ENCODE data around the gene MLH1. TPM values are rescaled to one million over a fixed set of nuclear protein-coding genes. Genes with fewer than 3 reads are reported as not detected.

The MLH1 gene
- total RNA-seq, 1 experiment from 2014 or later = 79.7 TPM

DNA sequence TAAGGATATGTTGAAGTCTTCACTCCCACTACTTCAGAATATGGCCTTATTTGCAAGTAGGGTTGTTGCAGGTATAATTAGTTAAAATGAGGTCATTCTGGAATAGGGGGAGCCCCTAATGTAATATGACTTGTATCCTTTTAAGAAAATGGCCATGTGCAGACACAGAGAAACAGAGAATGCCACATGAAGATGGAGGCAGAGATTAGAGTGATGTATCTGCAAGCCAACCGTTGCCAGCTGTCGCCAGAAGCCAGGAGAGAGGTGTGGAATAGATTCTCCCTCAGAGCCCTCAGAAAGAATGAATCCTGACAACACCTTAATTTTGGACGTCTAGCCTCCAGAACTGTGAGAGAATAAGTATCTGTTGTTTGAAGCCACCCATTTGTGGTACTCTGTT lies 37.2 kb upstream of the MLH1 start:
- ChIA-PET POLR2A (ENCODE audit: unreplicated experiment) (no interaction called here), CTCF (no interaction called here)
- Histone ChIP-seq H3K4me3 (ENCODE audit: low read length) (no peak overlapping the region), H3F3A (ENCODE audit: low read length, unreplicated experiment) (peaks cover 3% of the 10 kb centered on the region), H3K27ac (ENCODE audit: low read length) (no peak overlapping the region), H3K36me3 (ENCODE audit: low read depth, low read length) (no peaks in the 10 kb centered on the region), H3K9me2 (replicated peaks; ENCODE audit: low read length) (no peaks in the 10 kb centered on the region), H3K27me3 (ENCODE audit: low read length) (no peaks in the 10 kb centered on the region), H3K79me2 (ENCODE audit: low read length) (no peaks in the 10 kb centered on the region), H3K9ac (ENCODE audit: low read length) (no peak overlapping the region), H2AFZ (ENCODE audit: low read length) (no peak overlapping the region), H3K9me3 (ENCODE audit: low read length) (no peaks in the 10 kb centered on the region), H3K4me2 (ENCODE audit: low read length) (no peak overlapping the region), H3K4me1 (ENCODE audit: insufficient read depth, low read length) (peaks cover 35% of the 10 kb centered on the region), H4K20me1 (ENCODE audit: low read length) (no peaks in the 10 kb centered on the region)
- no peak for TF ChIP-seq EZH2 (IDR thresholded peaks at IDR 0.05; ENCODE audit: low read length, unreplicated experiment)
- no peak for TF ChIP-seq EZH2phosphoT487 (IDR thresholded peaks at IDR 0.05; ENCODE audit: borderline replicate concordance, low read length)
- no peak for TF ChIP-seq CTCF (conservative IDR thresholded peaks at IDR 0.05; ENCODE audit: low read depth, low read length)
- intact Hi-C loops (cut with micrococcal nuclease) = no loop called here
- DNase-seq (no peak), ATAC-seq (no peak)
- BruUV-seq (replicated peaks) = no TSS peak

GRCh38 chr3:36957063-36957462 lies 36.3 kb upstream of the MLH1 start:
- peak overlapping the region; percentile 77 for H3K27ac ChIP-seq (ENCODE audit: low read length)
- intact Hi-C loops (cut with micrococcal nuclease) = no loop called here

More at GRCh38 chr3:36957063-36957462, 36.3 kb upstream of the MLH1 start:
- Histone ChIP-seq H3K4me3 (ENCODE audit: low read length) (no peak overlapping the region), H3K4me2 (ENCODE audit: low read length) (peak overlapping the region; percentile 74; the same call in 1 of the 2 replicates), H3K9me3 (ENCODE audit: low read length) (no peaks in the 10 kb centered on the region), H4K20me1 (ENCODE audit: low read length) (no peaks in the 10 kb centered on the region), H3K27me3 (ENCODE audit: low read length) (no peaks in the 10 kb centered on the region), H2AFZ (ENCODE audit: low read length) (no peak overlapping the region), H3K4me1 (ENCODE audit: insufficient read depth, low read length) (peaks cover 35% of the 10 kb centered on the region), H3K79me2 (ENCODE audit: low read length) (no peaks in the 10 kb centered on the region), H3F3A (ENCODE audit: low read length, unreplicated experiment) (peaks cover 3% of the 10 kb centered on the region), H3K36me3 (ENCODE audit: low read depth, low read length) (no peaks in the 10 kb centered on the region), H3K9ac (ENCODE audit: low read length) (no peak overlapping the region), H3K9me2 (replicated peaks; ENCODE audit: low read length) (no peaks in the 10 kb centered on the region)
- no TSS peak for BruUV-seq (replicated peaks)
- no peak for ATAC-seq
- no peak for DNase-seq
- no peak for TF ChIP-seq EZH2 (IDR thresholded peaks at IDR 0.05; ENCODE audit: low read length, unreplicated experiment)
- TF ChIP-seq EZH2phosphoT487 (IDR thresholded peaks at IDR 0.05; ENCODE audit: borderline replicate concordance, low read length) = no peak
- peak; percentile 33; the same call in 1 of the 2 replicates for TF ChIP-seq CTCF (conservative IDR thresholded peaks at IDR 0.05; ENCODE audit: low read depth, low read length)
- CTCF ChIA-PET = interaction anchor here (0.7 to 1.1 kb wide), 2 partner anchors 64 to 188 kb away, joined by 3 to 5 read pairs; no protein-coding TSS in a partner anchor
- POLR2A ChIA-PET (ENCODE audit: unreplicated experiment) = no interaction called here

Data from PC-3 (cell line).